GM12878 (cell line): ENCODE data around the gene ZNF22. TPM values are rescaled to one million over a fixed set of nuclear protein-coding genes. Genes with fewer than 3 reads are reported as not detected.

Source experiments
- ATAC-seq: fragments of 200-7000 bp; cut with Tn5 transposase; 3 replicates; pipeline ENCODE4 v1.9.1; 2020; ENCODE audit warnings: mild to moderate bottlenecking, moderate library complexity
- BruUV-seq: library from RNA; stranded (reverse); fragments of 400-500 nt; replicated peaks from 2 replicates; lab custom pipeline; 2021; lab: Mats Ljungman, UMichigan
- CTCF ChIA-PET: fragments of 300-600 bp; sonication (Branson Sonifier 250); formaldehyde crosslinking; extraction: SDS; loops from one replicate; lab custom pipeline; 2021; ENCODE audit warnings: inconsistent platforms; lab: Yijun Ruan, JAX
- POLR2A ChIA-PET: fragments of 350-600 bp; formaldehyde crosslinking; extraction: SDS; loops from one replicate; lab custom pipeline; 2021; ENCODE audit warnings: inconsistent platforms; lab: Charles Lee
- RAD21 ChIA-PET: fragments of 300-600 bp; sonication (Branson Sonifier 250); formaldehyde crosslinking; loops from one replicate; lab custom pipeline; 2023; ENCODE audit warnings: antibody characterized with exemption; ENCODE audit not compliant: unreplicated experiment; lab: Charles Lee
- SMC1A ChIA-PET: fragments of 300-600 bp; sonication (Branson Sonifier 250); formaldehyde crosslinking; loops from one replicate; lab custom pipeline; 2023; ENCODE audit not compliant: unreplicated experiment, uncharacterized antibody; lab: Charles Lee
- DNase-seq: peaks from one replicate; pipeline ENCODE4 v3.0.0-alpha.2; 2011; ENCODE audit warnings: low read depth, low spot score
- FAIRE-seq: peaks from 3 replicates; lab custom pipeline; 2011; peaks lifted over from hg19 to GRCh38; lab: Jason Lieb, UNC
- H2AFZ ChIP-seq: 2 replicates; pipeline ENCODE4 v1.6.0; 2011; ENCODE audit warnings: low read depth, low read length, control low read depth; ENCODE audit not compliant: control insufficient read depth
- H3K27ac ChIP-seq: 2 replicates; pipeline ENCODE4 v1.5.1; 2011; ENCODE audit warnings: control low read depth; ENCODE audit not compliant: control insufficient read depth, insufficient read depth
- H3K27me3 ChIP-seq, 2 experiments: replicated peaks in 1 of 2; 2 replicates each; pipeline versions ENCODE4 v1.6.0 to v1.6.1; 2011; ENCODE audit warnings: low read length in 1 of 2; ENCODE audit not compliant: control insufficient read depth in 2 of 2, insufficient read depth in 2 of 2
- H3K36me3 ChIP-seq, 2 experiments: 2 replicates each; pipeline ENCODE4 v1.5.1; 2011; ENCODE audit warnings: low read length in 1 of 2; ENCODE audit not compliant: control insufficient read depth in 2 of 2, insufficient read depth in 2 of 2
- H3K4me1 ChIP-seq: 2 replicates; pipeline ENCODE4 v1.6.1; 2011; ENCODE audit warnings: mild to moderate bottlenecking, low read length, moderate library complexity, mixed read lengths; ENCODE audit not compliant: control insufficient read depth, insufficient read depth
- H3K4me2 ChIP-seq: 2 replicates; pipeline ENCODE4 v1.6.0; 2011; ENCODE audit warnings: control low read depth; ENCODE audit not compliant: control insufficient read depth, insufficient read depth
- H3K4me3 ChIP-seq: fragments of 200-600 bp; sonication (generic); 2 replicates; pipeline ENCODE4 v1.5.1; 2016
- H3K79me2 ChIP-seq: 2 replicates; pipeline ENCODE4 v1.6.0; 2011; ENCODE audit warnings: low read length; ENCODE audit not compliant: control insufficient read depth, insufficient read depth
- H3K9ac ChIP-seq: 2 replicates; pipeline ENCODE4 v1.8.0; 2011; ENCODE audit warnings: low read length, control low read depth, mixed read lengths; ENCODE audit not compliant: control insufficient read depth, insufficient read depth
- H3K9me3 ChIP-seq: replicated peaks from 3 replicates; pipeline ENCODE4 v1.5.1; 2011; ENCODE audit warnings: mild to moderate bottlenecking, low read length; ENCODE audit not compliant: control insufficient read depth, insufficient read depth
- H4K20me1 ChIP-seq: 2 replicates; pipeline ENCODE4 v1.6.0; 2011; ENCODE audit not compliant: control insufficient read depth, insufficient read depth
- DPF2 ChIP-seq: fragments of 450-650 bp; IDR thresholded peaks from 2 replicates; pipeline ENCODE4 v1.6.1; 2017; ENCODE audit warnings: mild to moderate bottlenecking
- IRF4 ChIP-seq: IDR thresholded peaks from 2 replicates; pipeline ENCODE4 v1.6.1; 2011; ENCODE audit warnings: low read depth, low read length
- JUNB ChIP-seq: IDR thresholded peaks from 2 replicates; pipeline ENCODE4 v1.6.1; 2016; ENCODE audit warnings: antibody characterized with exemption, mild to moderate bottlenecking
- KDM1A ChIP-seq: fragments of 200-600 bp; sonication (generic); IDR thresholded peaks from 2 replicates; pipeline ENCODE4 v1.6.1; 2016; ENCODE audit warnings: borderline replicate concordance
- MTA2 ChIP-seq: fragments of 450-650 bp; IDR thresholded peaks from 2 replicates; pipeline ENCODE4 v1.6.1; 2016; ENCODE audit warnings: low read depth, mild to moderate bottlenecking, moderate library complexity
- NFYA ChIP-seq: IDR thresholded peaks from 2 replicates; pipeline ENCODE4 v1.6.1; 2011; ENCODE audit warnings: low read depth, mild to moderate bottlenecking, low read length, improper control_type of control experiment, borderline replicate concordance
- NR2C1 ChIP-seq: fragments of 450-650 bp; IDR thresholded peaks from 2 replicates; pipeline ENCODE4 v1.6.1; 2017; ENCODE audit warnings: antibody characterized with exemption, mild to moderate bottlenecking, moderate library complexity
- POLR2AphosphoS2 ChIP-seq: IDR thresholded peaks from 2 replicates; pipeline ENCODE4 v1.6.1; 2011; ENCODE audit warnings: low read depth, mild to moderate bottlenecking, low read length, improper control_type of control experiment, moderate library complexity
- RUNX3 ChIP-seq: IDR thresholded peaks from 2 replicates; pipeline ENCODE4 v1.6.1; 2012; ENCODE audit warnings: low read length, inconsistent platforms
- SMAD1 ChIP-seq: fragments of 450-650 bp; IDR thresholded peaks from 2 replicates; pipeline ENCODE4 v1.6.1; 2018; ENCODE audit warnings: mild to moderate bottlenecking, low read depth; ENCODE audit not compliant: partially characterized antibody
- SREBF1 ChIP-seq: IDR thresholded peaks from 2 replicates; pipeline ENCODE4 v1.6.1; 2012; ENCODE audit warnings: mild to moderate bottlenecking, low read length
- WRNIP1 ChIP-seq: IDR thresholded peaks from 2 replicates; pipeline ENCODE4 v1.6.1; 2011; ENCODE audit warnings: low read depth, low read length, improper control_type of control experiment, borderline replicate concordance
- ZBTB33 ChIP-seq: fragments of 450-650 bp; IDR thresholded peaks from 2 replicates; pipeline ENCODE4 v1.6.1; 2017; ENCODE audit warnings: mild to moderate bottlenecking
- ZNF24 ChIP-seq: fragments of 450-650 bp; IDR thresholded peaks from 2 replicates; pipeline ENCODE4 v1.6.1; 2017; ENCODE audit warnings: antibody characterized with exemption, mild to moderate bottlenecking
- WGBS: methylation state at CpG from one replicate; pipeline ENCODE4 v1.1.6; 2016; ENCODE audit warnings: low lambda C conversion rate; ENCODE audit not compliant: insufficient replicate concordance, insufficient coverage; ENCODE audit errors: missing lambda C conversion rate; 5-methylcytosine and 5-hydroxymethylcytosine counted together
- in situ Hi-C: fragments of 300-500 bp; cut with MboI; formaldehyde crosslinking; loops from 9 replicates; pipeline ENCODE4 v1.14.3; 2018; ENCODE audit warnings: mixed read lengths
- intact Hi-C: fragments of 100-400 bp; cut with micrococcal nuclease; formaldehyde crosslinking; loops from one replicate; pipeline ENCODE4 v1.14.2; 2022; ENCODE audit not compliant: unreplicated experiment
- polyA plus RNA-seq, 11 experiments: library from polyadenylated mRNA; depleted of rRNA in 4 of 11; unstranded in 6 of 11; stranded (reverse) in 5 of 11; fragments of >200 nt; fragmentation: Nextera tagmentation in 4 of 11; fragmentation: Illumina TruSeq in 1 of 11; extraction: Ambion mirVana in 4 of 11; extraction: Trizol in 1 of 11; gene quantifications; 1 replicate in 1 of 11; 2 replicates in 10 of 11; pipeline versions ENCODE4 v1.2.1 to v1.2.3, GENCODE V29; 2011 to 2016; ENCODE audit warnings: inconsistent platforms in 2 of 11, missing spikeins in 2 of 11, low read depth in 1 of 11
- total RNA-seq, 4 experiments: library from RNA; depleted of rRNA in 3 of 4; stranded (reverse); fragments of >200 nt in 3 of 4; fragmentation: Illumina TruSeq in 1 of 4; extraction: Trizol in 1 of 4; gene quantifications; 2 replicates each; pipeline versions ENCODE4 v1.2.1 to v1.2.3, GENCODE V29; 2013 to 2021
- TF ChIP-seq, protein P1 (sequence below): IDR thresholded peaks from 2 replicates; pipeline ENCODE4 v1.6.1; 2011; ENCODE audit warnings: low read depth, mild to moderate bottlenecking, low read length, moderate library complexity, borderline replicate concordance; ENCODE audit errors: extremely low read depth
- TF ChIP-seq, protein P2 (sequence below): fragments of 150-350 bp; IDR thresholded peaks from 2 replicates; pipeline ENCODE4 v1.6.1; 2016; ENCODE audit warnings: low read depth, low read length
- TF ChIP-seq, protein P3 (sequence below): IDR thresholded peaks from 2 replicates; pipeline ENCODE4 v1.6.1; 2011; ENCODE audit warnings: borderline replicate concordance, low read depth, mild to moderate bottlenecking, moderate library complexity, mixed read lengths, low read length; ENCODE audit not compliant: insufficient read depth; ENCODE audit errors: extremely low read length

Gene ZNF22
- total and polyA plus RNA-seq, 10 of the 15 experiments (the other 5 are each of a cell fraction or from before 2014, with no cell fraction given), result 31.1 to 74.4 (median 43.8) TPM

DNA sequence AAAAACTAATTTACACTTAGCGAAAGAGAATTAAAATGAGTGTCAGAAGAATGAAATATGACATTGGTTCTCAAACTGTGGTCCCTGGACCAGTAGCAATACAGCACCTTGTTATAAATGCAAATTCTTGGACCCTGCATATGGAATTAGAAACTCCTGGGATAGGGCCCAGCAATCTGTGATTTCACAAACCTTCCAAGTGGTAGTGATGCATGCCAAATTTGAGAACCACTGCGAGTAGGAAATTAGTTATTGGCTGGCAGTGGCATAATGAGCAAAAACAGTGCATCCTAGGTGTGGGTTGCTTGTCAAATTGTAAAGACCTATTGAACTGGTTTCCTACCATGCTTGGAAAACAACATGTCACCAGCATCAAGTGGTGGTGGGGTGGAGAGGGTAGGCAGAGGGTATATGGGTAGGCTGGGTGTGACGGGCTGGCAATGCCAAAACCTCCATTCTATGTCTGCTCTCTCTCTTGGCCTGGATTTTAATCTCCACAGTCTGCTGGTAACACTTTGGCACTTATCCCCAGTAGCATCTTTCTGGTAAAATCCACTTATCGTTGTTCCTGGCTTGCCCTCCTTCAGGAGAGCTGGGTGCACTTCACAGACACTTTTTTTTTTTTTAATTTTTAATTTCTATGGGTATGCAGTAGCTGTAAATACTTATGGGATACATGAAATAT, 50.0 kb downstream of the ZNF22 start:
- no TSS peak for BruUV-seq
- intact Hi-C loops (no loop called here), in situ Hi-C loops (no loop called here)
- Histone ChIP-seq H3K9me3 (no peaks in the 10 kb centered on the region), H2AFZ (no peak overlapping the region), H3K27ac (no peak overlapping the region), H3K9ac (no peak overlapping the region), H3K27me3 (no peaks in the 10 kb centered on the region), H4K20me1 (no peaks in the 10 kb centered on the region), H3K4me1 (no peaks in the 10 kb centered on the region), H3K36me3 (no peaks in the 10 kb centered on the region), H3K4me2 (no peak overlapping the region), H3K79me2 (no peaks in the 10 kb centered on the region), H3K4me3 (no peak overlapping the region)
- WGBS, result 27% methylated on average over 4 of the region's 4 CpGs
- RAD21 ChIA-PET, result no interaction called here
- no peak for ATAC-seq
- SMC1A ChIA-PET, result no interaction called here
- POLR2A ChIA-PET, result no interaction called here
- CTCF ChIA-PET, result interaction anchor here (0.6 kb wide), 1 partner anchor 39 kb away, joined by 4 read pairs; no protein-coding TSS in a partner anchor
- no peak for DNase-seq
- no peak for FAIRE-seq
- TF ChIP-seq IRF4 (no peak), MTA2 (no peak), POLR2AphosphoS2 (no peak), RUNX3 (no peak), NFYA (no peak), KDM1A (no peak), ZNF24 (no peak), ZBTB33 (no peak), DPF2 (no peak), WRNIP1 (no peak), SREBF1 (no peak), NR2C1 (no peak), JUNB (no peak), SMAD1 (no peak)
- TF ChIP-seq, protein P1, sequence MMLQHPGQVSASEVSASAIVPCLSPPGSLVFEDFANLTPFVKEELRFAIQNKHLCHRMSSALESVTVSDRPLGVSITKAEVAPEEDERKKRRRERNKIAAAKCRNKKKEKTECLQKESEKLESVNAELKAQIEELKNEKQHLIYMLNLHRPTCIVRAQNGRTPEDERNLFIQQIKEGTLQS, result no peak
- TF ChIP-seq, protein P2, sequence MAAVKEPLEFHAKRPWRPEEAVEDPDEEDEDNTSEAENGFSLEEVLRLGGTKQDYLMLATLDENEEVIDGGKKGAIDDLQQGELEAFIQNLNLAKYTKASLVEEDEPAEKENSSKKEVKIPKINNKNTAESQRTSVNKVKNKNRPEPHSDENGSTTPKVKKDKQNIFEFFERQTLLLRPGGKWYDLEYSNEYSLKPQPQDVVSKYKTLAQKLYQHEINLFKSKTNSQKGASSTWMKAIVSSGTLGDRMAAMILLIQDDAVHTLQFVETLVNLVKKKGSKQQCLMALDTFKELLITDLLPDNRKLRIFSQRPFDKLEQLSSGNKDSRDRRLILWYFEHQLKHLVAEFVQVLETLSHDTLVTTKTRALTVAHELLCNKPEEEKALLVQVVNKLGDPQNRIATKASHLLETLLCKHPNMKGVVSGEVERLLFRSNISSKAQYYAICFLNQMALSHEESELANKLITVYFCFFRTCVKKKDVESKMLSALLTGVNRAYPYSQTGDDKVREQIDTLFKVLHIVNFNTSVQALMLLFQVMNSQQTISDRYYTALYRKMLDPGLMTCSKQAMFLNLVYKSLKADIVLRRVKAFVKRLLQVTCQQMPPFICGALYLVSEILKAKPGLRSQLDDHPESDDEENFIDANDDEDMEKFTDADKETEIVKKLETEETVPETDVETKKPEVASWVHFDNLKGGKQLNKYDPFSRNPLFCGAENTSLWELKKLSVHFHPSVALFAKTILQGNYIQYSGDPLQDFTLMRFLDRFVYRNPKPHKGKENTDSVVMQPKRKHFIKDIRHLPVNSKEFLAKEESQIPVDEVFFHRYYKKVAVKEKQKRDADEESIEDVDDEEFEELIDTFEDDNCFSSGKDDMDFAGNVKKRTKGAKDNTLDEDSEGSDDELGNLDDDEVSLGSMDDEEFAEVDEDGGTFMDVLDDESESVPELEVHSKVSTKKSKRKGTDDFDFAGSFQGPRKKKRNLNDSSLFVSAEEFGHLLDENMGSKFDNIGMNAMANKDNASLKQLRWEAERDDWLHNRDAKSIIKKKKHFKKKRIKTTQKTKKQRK, result no peak
- TF ChIP-seq, protein P3, sequence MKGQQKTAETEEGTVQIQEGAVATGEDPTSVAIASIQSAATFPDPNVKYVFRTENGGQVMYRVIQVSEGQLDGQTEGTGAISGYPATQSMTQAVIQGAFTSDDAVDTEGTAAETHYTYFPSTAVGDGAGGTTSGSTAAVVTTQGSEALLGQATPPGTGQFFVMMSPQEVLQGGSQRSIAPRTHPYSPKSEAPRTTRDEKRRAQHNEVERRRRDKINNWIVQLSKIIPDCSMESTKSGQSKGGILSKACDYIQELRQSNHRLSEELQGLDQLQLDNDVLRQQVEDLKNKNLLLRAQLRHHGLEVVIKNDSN, result no peak
